Natural killer cell (primary cell): ENCODE measurements around the gene CCDC57. TPM values are rescaled to one million over a fixed set of nuclear protein-coding genes. Genes with fewer than 3 reads are reported as not detected.

Experiments
- ATAC-seq, 3 donors: fragments of 150-1000 bp in 2 of 3; fragments of 200-7000 bp in 1 of 3; cut with Tn5 transposase; 1 replicate in 1 of 3; 2 replicates in 2 of 3; pipeline ENCODE4 v1.10.0; 2021; ENCODE audit warnings: mild to moderate bottlenecking in 2 of 3, moderate library complexity in 2 of 3
- DNase-seq, 2 donors: peaks; one replicate each; pipeline versions ENCODE4 v3.0.0 to v3.0.0-alpha.2; 2013 to 2021; ENCODE audit warnings: mixed read lengths in 1 of 2
- H3K27ac ChIP-seq: one replicate; pipeline ENCODE4 v1.5.1; 2013; ENCODE audit warnings: mild to moderate bottlenecking, low read length
- H3K27me3 ChIP-seq: one replicate; pipeline ENCODE4 v1.6.1; 2013; ENCODE audit warnings: low read length; ENCODE audit not compliant: control insufficient read depth, insufficient read depth
- H3K36me3 ChIP-seq: one replicate; pipeline ENCODE4 v1.6.1; 2013; ENCODE audit warnings: low read length; ENCODE audit not compliant: control insufficient read depth, insufficient read depth
- H3K4me1 ChIP-seq: one replicate; pipeline ENCODE4 v1.6.1; 2013; ENCODE audit warnings: low read length; ENCODE audit not compliant: control insufficient read depth, insufficient read depth
- H3K4me3 ChIP-seq: one replicate; pipeline ENCODE4 v1.5.1; 2013; ENCODE audit warnings: low read length
- H3K9me3 ChIP-seq: one replicate; pipeline ENCODE4 v1.6.1; 2013; ENCODE audit warnings: low read length; ENCODE audit not compliant: control insufficient read depth, insufficient read depth
- H3K27ac Mint-ChIP-seq, 2 donors: one replicate each; pipeline ENCODE4 v1.8.0; 2022; ENCODE audit warnings: mild to moderate bottlenecking in 2 of 2, mixed read lengths in 2 of 2, moderate library complexity in 1 of 2
- H3K27me3 Mint-ChIP-seq, 2 donors: one replicate each; pipeline ENCODE4 v1.8.0; 2022; ENCODE audit warnings: low read depth in 2 of 2, mixed read lengths in 2 of 2
- H3K36me3 Mint-ChIP-seq: one replicate; pipeline ENCODE4 v1.8.0; 2022; ENCODE audit warnings: mixed read lengths
- H3K4me1 Mint-ChIP-seq, 2 donors: one replicate each; pipeline ENCODE4 v1.8.0; 2022; ENCODE audit warnings: mixed read lengths in 2 of 2
- H3K4me3 Mint-ChIP-seq: one replicate; pipeline ENCODE4 v1.8.0; 2022; ENCODE audit warnings: mild to moderate bottlenecking, moderate library complexity, mixed read lengths
- H3K9me3 Mint-ChIP-seq, 2 donors: one replicate each; pipeline ENCODE4 v1.8.0; 2022; ENCODE audit warnings: mixed read lengths in 2 of 2
- WGBS: methylation state at CpG from one replicate; pipeline ENCODE4 v1.1.7; 2013; ENCODE audit warnings: missing lambda C conversion rate; ENCODE audit not compliant: insufficient coverage; 5-methylcytosine and 5-hydroxymethylcytosine counted together
- intact Hi-C: fragments of 100-400 bp; cut with micrococcal nuclease; formaldehyde crosslinking; loops from one replicate; pipeline ENCODE4 v1.14.2; 2022
- total RNA-seq, 4 donors: library from RNA; stranded (reverse); fragments of 120-200 nt in 1 of 4; gene quantifications; one replicate each; pipeline versions ENCODE4 v1.2.3 to v1.2.4, GENCODE V29; 2013 to 2022
- TF ChIP-seq, protein P1 (sequence below): fragments of 200-600 bp; IDR thresholded peaks from one replicate; pipeline ENCODE4 v1.8.0; 2022; ENCODE audit warnings: antibody characterized with exemption

Gene CCDC57
- total RNA-seq, 3 donors from 2014 or later (not counting 1 experiment from before 2014, with no cell fraction given) = 69.7 to 79.2 (median 75.1) TPM

DNA sequence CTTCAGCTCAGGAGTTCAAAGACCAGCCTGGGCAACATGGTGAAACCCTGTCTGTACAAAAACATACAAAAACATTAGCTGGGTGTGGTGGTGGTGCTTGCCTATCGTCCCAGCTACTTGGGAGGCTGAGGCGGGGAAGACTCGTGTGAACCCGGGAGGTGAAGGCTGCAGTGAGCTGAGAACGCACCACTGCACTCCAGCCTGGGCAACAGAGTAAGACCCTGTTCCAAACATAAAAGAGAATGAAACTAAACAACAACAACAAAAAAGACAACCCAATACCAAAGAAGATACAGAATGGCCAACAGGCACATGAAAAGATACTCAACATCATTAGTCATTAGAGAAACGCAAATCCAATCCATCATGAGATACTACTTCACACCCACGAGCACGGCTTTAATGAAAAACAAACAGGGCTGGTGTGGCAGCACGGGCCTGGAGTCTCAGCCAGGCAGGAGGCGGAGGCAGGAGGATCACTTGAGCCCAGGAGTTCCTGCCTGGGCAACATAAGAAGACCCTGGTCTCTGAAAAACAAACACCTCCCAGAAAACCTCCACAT lies 8.8 kb upstream of the CCDC57 start:
- H3K36me3 Mint-ChIP-seq = no peaks in the 10 kb centered on the region
- Histone ChIP-seq H3K27ac (no peak overlapping the region), H3K4me1 (peaks cover 35% of the 10 kb centered on the region), H3K27me3 (no peaks in the 10 kb centered on the region), H3K36me3 (no peaks in the 10 kb centered on the region), H3K9me3 (no peaks in the 10 kb centered on the region), H3K4me3 (no peak overlapping the region)
- H3K9me3 Mint-ChIP-seq = no peaks in the 10 kb centered on the region
- no peak overlapping the region for H3K4me3 Mint-ChIP-seq
- no peak overlapping the region for H3K27ac Mint-ChIP-seq
- TF ChIP-seq, protein P1, sequence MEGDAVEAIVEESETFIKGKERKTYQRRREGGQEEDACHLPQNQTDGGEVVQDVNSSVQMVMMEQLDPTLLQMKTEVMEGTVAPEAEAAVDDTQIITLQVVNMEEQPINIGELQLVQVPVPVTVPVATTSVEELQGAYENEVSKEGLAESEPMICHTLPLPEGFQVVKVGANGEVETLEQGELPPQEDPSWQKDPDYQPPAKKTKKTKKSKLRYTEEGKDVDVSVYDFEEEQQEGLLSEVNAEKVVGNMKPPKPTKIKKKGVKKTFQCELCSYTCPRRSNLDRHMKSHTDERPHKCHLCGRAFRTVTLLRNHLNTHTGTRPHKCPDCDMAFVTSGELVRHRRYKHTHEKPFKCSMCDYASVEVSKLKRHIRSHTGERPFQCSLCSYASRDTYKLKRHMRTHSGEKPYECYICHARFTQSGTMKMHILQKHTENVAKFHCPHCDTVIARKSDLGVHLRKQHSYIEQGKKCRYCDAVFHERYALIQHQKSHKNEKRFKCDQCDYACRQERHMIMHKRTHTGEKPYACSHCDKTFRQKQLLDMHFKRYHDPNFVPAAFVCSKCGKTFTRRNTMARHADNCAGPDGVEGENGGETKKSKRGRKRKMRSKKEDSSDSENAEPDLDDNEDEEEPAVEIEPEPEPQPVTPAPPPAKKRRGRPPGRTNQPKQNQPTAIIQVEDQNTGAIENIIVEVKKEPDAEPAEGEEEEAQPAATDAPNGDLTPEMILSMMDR = no peak
- no peaks in the 10 kb centered on the region for H3K27me3 Mint-ChIP-seq
- ATAC-seq = no peak
- H3K4me1 Mint-ChIP-seq = peaks cover 5 to 24% of the 10 kb centered on the region in 2 donors
- DNase-seq = no peak
- intact Hi-C loops = no loop called here
- 90% methylated on average over 10 of the region's 10 CpGs for WGBS

- H3K4me3 Mint-ChIP-seq = no peak overlapping the region
- TF ChIP-seq, protein P1 = no peak
- 86% methylated on average over 11 of the region's 11 CpGs for WGBS
- ATAC-seq (no peak), DNase-seq (no peak)
- Histone ChIP-seq H3K4me3 (no peak overlapping the region), H3K27ac (no peak overlapping the region), H3K9me3 (no peaks in the 10 kb centered on the region), H3K4me1 (peaks cover 48% of the 10 kb centered on the region), H3K27me3 (no peaks in the 10 kb centered on the region), H3K36me3 (no peaks in the 10 kb centered on the region)
- peaks cover 13 to 36% of the 10 kb centered on the region in 2 donors for H3K4me1 Mint-ChIP-seq
- H3K27ac Mint-ChIP-seq = no peak overlapping the region
- H3K27me3 Mint-ChIP-seq = no peaks in the 10 kb centered on the region
- no peaks in the 10 kb centered on the region for H3K36me3 Mint-ChIP-seq
- H3K9me3 Mint-ChIP-seq = no peaks in the 10 kb centered on the region
- intact Hi-C loops = loop anchor here (5.0 kb wide), 1 partner anchor 77 kb away; no protein-coding TSS in a partner anchor
Observed at GRCh38 chr17:82219753-82220709, 7.4 kb upstream of the CCDC57 start.

- TF ChIP-seq, protein P1 = no peak
- Histone ChIP-seq H3K4me3 (no peak overlapping the region), H3K4me1 (peaks cover 57% of the 10 kb centered on the region), H3K36me3 (no peaks in the 10 kb centered on the region), H3K27me3 (no peaks in the 10 kb centered on the region), H3K27ac (no peak overlapping the region), H3K9me3 (no peaks in the 10 kb centered on the region)
- peak overlapping the region in 1 of 2 donors; percentile 96 for H3K27ac Mint-ChIP-seq
- H3K9me3 Mint-ChIP-seq = no peaks in the 10 kb centered on the region
- ATAC-seq (no peak), DNase-seq (no peak)
- 93% methylated on average over 7 of the region's 7 CpGs for WGBS
- no peaks in the 10 kb centered on the region for H3K27me3 Mint-ChIP-seq
- H3K4me3 Mint-ChIP-seq = no peak overlapping the region
- intact Hi-C loops = loop anchor here (5.0 kb wide), 1 partner anchor 78 kb away; no protein-coding TSS in a partner anchor
- peaks cover 21 to 44% of the 10 kb centered on the region in 2 donors for H3K4me1 Mint-ChIP-seq
- no peaks in the 10 kb centered on the region for H3K36me3 Mint-ChIP-seq
Observed at GRCh38 chr17:82219083-82219482, 6.4 kb upstream of the CCDC57 start.
